Esophagus squamous epithelium (tissue), 4 donors: ENCODE measurements around the gene GNLY.

Experiments used
- POLR2A ChIP-seq, 4 donors: fragments of 450-650 bp; IDR thresholded peaks; one replicate each; pipeline ENCODE4 v1.6.1; 2017; ENCODE audit warnings: antibody characterized with exemption in 4 of 4, mild to moderate bottlenecking in 4 of 4, moderate library complexity in 3 of 4
- TF ChIP-seq, protein P1 (sequence below), 6 experiments: fragments of 450-650 bp in 4 of 6; fragments of 200-600 bp in 2 of 6; sonication (generic) in 2 of 6; IDR thresholded peaks; one replicate each; pipeline ENCODE4 v1.5.1; 2016 to 2019; ENCODE audit warnings: antibody characterized with exemption in 6 of 6, mild to moderate bottlenecking in 4 of 6, moderate library complexity in 4 of 6

DNA sequence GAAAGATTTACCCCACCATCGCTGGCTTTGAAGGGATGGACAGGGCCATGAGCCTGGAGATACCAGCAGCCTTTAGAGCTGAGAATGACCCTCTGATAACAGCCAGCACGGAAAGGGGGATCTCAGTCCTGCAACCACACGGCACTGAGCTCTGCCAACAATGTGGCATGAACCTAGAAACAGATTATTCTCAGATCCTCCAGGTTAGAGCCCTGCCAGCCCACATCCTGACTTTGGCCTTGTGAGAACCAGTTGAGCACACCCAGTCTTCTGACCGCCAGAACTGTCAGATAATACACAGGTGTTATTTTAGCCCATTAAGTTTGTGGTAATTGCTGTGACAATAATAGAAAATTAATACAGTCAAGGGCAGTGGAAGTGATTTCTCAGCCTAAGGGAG, 9.4 kb upstream of the GNLY start:
- TF ChIP-seq, protein P1, sequence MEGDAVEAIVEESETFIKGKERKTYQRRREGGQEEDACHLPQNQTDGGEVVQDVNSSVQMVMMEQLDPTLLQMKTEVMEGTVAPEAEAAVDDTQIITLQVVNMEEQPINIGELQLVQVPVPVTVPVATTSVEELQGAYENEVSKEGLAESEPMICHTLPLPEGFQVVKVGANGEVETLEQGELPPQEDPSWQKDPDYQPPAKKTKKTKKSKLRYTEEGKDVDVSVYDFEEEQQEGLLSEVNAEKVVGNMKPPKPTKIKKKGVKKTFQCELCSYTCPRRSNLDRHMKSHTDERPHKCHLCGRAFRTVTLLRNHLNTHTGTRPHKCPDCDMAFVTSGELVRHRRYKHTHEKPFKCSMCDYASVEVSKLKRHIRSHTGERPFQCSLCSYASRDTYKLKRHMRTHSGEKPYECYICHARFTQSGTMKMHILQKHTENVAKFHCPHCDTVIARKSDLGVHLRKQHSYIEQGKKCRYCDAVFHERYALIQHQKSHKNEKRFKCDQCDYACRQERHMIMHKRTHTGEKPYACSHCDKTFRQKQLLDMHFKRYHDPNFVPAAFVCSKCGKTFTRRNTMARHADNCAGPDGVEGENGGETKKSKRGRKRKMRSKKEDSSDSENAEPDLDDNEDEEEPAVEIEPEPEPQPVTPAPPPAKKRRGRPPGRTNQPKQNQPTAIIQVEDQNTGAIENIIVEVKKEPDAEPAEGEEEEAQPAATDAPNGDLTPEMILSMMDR (IDR thresholded peaks at IDR 0.05): no peak
- TF ChIP-seq POLR2A (IDR thresholded peaks at IDR 0.05): no peak
